Endothelial cell (in vitro differentiated cells): ENCODE measurements around the gene MFSD12. TPM values are rescaled to one million over a fixed set of nuclear protein-coding genes. Genes with fewer than 3 reads are reported as not detected.

Experiments
- DNase-seq: peaks from one replicate; pipeline ENCODE4 v3.0.0; 2021; ENCODE audit warnings: low spot score
- H3K27ac Mint-ChIP-seq: one replicate; pipeline ENCODE4 v1.8.0; 2021; ENCODE audit warnings: mixed read lengths, inconsistent platforms; ENCODE audit not compliant: unreplicated experiment
- H3K27me3 Mint-ChIP-seq: one replicate; pipeline ENCODE4 v1.8.0; 2021; ENCODE audit warnings: mild to moderate bottlenecking, moderate library complexity, mixed read lengths, inconsistent platforms; ENCODE audit not compliant: unreplicated experiment
- H3K36me3 Mint-ChIP-seq: one replicate; pipeline ENCODE4 v1.8.0; 2021; ENCODE audit warnings: mild to moderate bottlenecking, low read depth, mixed read lengths, inconsistent platforms; ENCODE audit not compliant: unreplicated experiment
- H3K4me1 Mint-ChIP-seq: one replicate; pipeline ENCODE4 v1.8.0; 2021; ENCODE audit warnings: mild to moderate bottlenecking, mixed read lengths, inconsistent platforms; ENCODE audit not compliant: unreplicated experiment
- H3K4me3 Mint-ChIP-seq: one replicate; pipeline ENCODE4 v1.8.0; 2021; ENCODE audit warnings: mild to moderate bottlenecking, mixed read lengths, inconsistent platforms; ENCODE audit not compliant: unreplicated experiment
- H3K9me3 Mint-ChIP-seq: one replicate; pipeline ENCODE4 v1.8.0; 2021; ENCODE audit warnings: mixed read lengths, inconsistent platforms; ENCODE audit not compliant: unreplicated experiment
- total RNA-seq: library from RNA; stranded (reverse); fragmentation: NEBNext Ultra II Directional; extraction: Animal tissue kit (Norgen Biotek cat#: 25700); gene quantifications from one replicate; pipeline ENCODE4 v1.2.1, GENCODE V29; 2021; ENCODE audit not compliant: unreplicated experiment
- TF ChIP-seq, protein P1 (sequence below): fragments of 200-600 bp; sonication (generic); IDR thresholded peaks from one replicate; pipeline ENCODE4 v1.5.0; 2021; ENCODE audit warnings: antibody characterized with exemption; ENCODE audit not compliant: unreplicated experiment

Gene MFSD12
- total RNA-seq, 1 donor from 2014 or later, result 54.5 TPM

DNA sequence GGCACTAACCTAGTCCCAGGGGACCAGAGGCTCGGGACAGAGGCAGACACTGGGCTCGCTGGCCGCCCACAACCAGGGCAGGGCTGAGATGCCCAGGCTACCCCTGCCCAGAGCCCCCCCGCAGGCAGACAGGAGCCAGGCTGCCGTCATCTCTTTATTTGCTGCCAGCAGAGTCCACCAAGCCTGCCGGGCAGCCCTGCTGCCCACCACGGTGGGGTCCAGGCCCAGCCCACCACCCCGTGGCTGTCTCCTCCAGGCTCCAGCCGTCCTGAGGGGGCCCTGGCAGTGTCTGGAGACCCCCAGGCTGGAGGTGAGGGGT lies 13.4 kb downstream of the MFSD12 start:
- Mint-ChIP-seq H3K4me3 (no peak overlapping the region), H3K36me3 (peaks cover 8% of the 10 kb centered on the region), H3K9me3 (no peaks in the 10 kb centered on the region), H3K27ac (no peak overlapping the region), H3K4me1 (peaks cover 2% of the 10 kb centered on the region), H3K27me3 (peaks cover 13% of the 10 kb centered on the region)
- DNase-seq, result no peak
- TF ChIP-seq, protein P1, sequence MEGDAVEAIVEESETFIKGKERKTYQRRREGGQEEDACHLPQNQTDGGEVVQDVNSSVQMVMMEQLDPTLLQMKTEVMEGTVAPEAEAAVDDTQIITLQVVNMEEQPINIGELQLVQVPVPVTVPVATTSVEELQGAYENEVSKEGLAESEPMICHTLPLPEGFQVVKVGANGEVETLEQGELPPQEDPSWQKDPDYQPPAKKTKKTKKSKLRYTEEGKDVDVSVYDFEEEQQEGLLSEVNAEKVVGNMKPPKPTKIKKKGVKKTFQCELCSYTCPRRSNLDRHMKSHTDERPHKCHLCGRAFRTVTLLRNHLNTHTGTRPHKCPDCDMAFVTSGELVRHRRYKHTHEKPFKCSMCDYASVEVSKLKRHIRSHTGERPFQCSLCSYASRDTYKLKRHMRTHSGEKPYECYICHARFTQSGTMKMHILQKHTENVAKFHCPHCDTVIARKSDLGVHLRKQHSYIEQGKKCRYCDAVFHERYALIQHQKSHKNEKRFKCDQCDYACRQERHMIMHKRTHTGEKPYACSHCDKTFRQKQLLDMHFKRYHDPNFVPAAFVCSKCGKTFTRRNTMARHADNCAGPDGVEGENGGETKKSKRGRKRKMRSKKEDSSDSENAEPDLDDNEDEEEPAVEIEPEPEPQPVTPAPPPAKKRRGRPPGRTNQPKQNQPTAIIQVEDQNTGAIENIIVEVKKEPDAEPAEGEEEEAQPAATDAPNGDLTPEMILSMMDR, result no peak

DNA sequence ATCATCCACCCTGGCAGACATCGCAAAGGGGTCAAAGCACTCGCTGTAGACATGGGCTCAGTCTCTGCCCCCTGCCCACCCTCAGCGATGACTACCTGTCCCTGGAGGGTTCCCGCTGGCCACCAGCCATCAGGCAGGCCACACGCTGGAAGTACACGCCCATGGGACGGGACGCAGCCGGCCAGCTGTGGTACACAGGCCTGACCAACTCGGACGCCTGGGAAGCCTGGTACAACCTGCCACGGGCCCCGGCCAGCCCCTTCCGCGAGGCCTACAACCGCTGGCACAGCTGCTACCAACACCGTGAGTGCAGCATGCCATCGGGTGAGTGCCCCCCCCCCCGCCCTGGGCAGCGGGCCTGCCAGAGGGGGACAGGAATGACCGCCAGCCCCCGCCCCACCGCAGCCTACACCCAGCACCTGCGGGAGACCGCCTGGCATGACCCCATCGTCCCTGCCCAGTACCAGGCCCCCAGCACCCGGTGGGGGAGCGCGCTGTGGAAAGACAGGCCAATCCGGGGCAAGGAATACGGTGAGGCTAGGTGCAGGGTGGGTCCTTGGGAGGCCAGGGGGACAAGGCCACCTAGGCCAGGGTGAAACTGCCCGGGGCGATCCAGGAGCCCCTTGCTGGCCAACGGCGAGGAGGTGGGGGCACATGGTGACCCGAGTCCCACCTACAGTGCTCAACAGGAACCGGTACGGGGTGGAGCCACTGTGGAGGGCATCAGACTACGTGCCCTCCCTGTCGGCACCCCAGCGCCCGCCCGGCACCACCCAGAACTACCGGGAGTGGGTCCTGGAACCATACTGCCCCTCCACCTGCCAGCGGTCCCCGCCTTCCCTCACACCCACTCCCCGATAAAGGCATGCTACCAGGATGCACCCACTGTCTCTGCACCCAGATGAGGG lies 14.0 kb downstream of the MFSD12 start:
- Mint-ChIP-seq H3K36me3 (peaks cover 8% of the 10 kb centered on the region), H3K27ac (no peak overlapping the region), H3K4me3 (no peak overlapping the region), H3K27me3 (peaks cover 15% of the 10 kb centered on the region), H3K9me3 (no peaks in the 10 kb centered on the region), H3K4me1 (peaks cover 2% of the 10 kb centered on the region)
- DNase-seq, result no peak
- TF ChIP-seq, protein P1, result no peak

DNA sequence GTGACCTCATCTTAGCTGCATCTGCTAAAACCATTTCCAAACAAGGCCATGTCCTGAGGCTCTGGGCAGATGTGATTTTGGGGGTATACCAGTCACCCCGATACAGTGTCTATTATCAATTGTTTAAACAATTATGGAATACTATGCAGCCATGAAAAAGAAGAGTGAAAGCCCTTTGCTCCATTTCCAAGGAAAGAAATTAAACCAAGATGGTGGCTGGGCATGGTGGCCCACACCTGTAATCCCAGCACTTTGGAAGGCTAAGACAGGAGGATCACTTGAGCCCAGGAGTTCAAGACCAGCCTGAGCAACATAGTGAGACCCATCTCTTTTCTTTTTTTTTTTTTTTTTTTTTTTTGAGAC lies 17.6 kb downstream of the MFSD12 start:
- Mint-ChIP-seq H3K9me3 (no peaks in the 10 kb centered on the region), H3K27ac (no peak overlapping the region), H3K4me3 (peak overlapping the region; percentile 42), H3K4me1 (peaks cover 2% of the 10 kb centered on the region), H3K36me3 (peaks cover 5% of the 10 kb centered on the region), H3K27me3 (peaks cover 14% of the 10 kb centered on the region)
- TF ChIP-seq, protein P1, result no peak
- no peak for DNase-seq

DNA sequence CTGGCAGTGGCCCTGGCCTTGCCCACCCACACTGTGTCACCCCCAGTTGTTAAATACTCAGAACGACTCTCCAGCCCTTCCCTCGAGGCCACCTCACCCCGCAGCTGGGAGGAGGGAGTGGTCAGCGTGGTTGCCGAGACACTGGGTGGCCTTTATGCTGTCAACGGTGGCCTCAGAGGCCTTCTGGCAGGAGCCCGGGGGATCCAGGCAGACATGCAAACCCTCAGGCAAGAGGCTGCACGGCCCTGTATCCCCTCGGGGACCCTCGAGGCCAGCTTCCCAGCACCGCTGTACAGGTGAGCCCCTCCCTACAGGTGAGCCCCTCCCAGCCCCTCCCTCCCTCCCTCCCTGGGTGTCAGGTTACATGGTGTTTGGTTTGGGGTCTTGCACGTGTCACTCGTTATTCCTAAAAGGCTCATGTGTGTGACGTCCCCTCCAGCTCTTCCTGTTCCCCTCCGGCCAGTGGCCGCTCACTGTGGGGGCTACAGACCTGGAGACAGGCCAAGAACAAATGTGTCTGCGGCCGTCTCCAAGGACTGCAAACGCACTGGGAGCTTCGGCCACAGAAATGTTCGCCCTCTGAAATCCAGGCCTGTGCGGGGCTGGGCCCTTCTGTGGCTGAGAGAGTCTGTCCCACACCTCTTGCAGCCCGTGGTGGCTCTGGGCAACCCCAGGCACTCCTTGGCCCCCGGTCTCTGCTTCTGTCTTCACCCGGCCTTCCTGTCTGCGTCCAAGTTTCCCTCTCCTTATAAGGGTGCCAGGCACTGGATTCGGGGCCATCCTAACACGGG lies 18.2 kb downstream of the MFSD12 start, which contains the start of gene TEKTIP1:
TEKTIP1 (plus strand) TSS at position 210 of the 791 bp plus-strand sequence; CDS start at position 214, 4 bp downstream.
- TF ChIP-seq, protein P1, result no peak
- peaks cover 2% of the 10 kb centered on the region for H3K4me1 Mint-ChIP-seq
- no peak for DNase-seq
- no peak within 1 kb of the TSS for H3K27ac Mint-ChIP-seq
- H3K36me3 Mint-ChIP-seq, result peaks cover 5% of the 10 kb centered on the region
- no peaks in the 10 kb centered on the region for H3K9me3 Mint-ChIP-seq
- H3K27me3 Mint-ChIP-seq, result peaks cover 14% of the 10 kb centered on the region
- H3K4me3 Mint-ChIP-seq, result peak within 1 kb of the TSS; percentile 42
